Measurements from ENCODE around the gene SMG6.
"Not testable (repeated sequence)": the region's sequence is repeated elsewhere in the genome, so short reads cannot be mapped to it uniquely, and the experiment has no call there.

Gene SMG6

DNA sequence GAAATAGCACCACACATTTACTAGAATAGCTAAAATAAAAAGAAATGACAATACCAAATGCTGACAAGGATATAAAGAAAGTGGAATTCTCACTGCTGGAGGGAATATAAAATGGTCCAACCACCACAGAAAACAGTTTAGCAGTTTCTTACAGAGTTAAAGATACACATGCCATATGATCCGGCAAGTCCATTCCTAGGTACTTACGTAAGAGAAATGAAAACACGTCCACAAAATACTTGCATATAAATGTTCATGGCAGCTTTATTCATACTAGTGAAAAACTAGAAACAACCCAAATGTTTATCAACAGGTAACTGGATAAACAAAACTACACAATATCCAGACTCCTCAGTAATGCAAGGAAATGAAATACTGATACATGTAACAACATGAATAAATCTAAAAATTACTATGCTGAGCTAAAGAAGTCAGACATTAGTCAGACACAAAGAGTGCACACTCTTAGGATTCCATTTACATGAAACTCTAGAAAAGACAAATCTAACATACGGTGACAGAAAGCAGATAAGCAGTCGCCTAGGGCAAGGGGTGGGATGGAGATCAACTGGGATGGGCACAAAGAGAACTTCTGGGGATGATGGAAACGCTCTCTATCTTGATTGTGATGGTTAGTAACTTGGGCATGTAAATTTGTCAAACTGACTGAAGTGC, 76.4 kb downstream of the SMG6 start:
- DNase-seq: no peak

DNA sequence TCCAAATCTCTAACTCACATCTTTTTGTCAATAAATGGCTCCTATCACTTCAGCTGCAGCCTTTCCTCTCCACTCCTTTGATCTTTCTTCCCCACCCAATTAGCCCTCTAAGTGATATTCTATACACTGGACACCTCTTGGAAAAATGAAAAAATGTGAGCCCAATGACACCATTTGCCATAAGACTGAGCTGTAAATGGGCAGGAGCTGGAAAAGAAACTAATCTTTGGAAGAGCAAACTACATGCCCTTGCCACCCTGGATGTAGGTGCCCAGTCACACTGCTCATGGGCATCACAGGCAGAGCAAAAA, 80.0 kb downstream of the SMG6 start:
- no peak for DNase-seq

DNA sequence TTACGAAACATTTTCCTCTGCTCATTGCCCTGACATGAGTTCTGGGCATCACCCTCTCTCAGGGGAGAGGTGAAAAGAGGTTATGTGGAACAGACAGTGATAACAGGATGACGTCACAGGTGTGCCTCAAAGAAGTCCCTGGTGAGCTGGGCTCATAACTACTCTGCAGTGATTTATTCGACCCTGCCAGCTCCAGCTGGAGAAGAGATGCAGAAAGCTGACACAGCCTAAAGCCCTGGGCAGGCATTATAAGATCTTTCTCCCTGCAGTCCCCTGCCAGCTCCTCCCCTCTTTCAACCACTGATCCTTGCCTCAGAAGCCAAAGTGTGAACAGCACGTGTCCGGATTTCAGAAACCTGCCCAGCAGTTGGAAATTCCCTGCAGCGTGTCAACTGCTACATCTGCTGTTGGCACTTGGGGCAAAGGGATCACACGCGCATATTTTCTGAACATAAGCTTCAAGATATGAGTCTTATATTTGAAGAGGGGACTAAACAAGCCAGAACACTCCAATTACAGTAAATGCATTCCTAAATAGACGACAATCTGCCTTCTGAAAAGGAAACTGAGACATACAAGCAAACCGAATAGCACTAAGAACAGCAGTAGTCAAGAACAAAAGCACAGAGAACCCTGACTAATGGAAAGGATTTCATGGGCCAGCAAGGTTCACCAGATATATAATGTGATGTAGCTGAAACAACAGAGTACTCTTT, 80.5 kb downstream of the SMG6 start:
- DNase-seq: no peak

DNA sequence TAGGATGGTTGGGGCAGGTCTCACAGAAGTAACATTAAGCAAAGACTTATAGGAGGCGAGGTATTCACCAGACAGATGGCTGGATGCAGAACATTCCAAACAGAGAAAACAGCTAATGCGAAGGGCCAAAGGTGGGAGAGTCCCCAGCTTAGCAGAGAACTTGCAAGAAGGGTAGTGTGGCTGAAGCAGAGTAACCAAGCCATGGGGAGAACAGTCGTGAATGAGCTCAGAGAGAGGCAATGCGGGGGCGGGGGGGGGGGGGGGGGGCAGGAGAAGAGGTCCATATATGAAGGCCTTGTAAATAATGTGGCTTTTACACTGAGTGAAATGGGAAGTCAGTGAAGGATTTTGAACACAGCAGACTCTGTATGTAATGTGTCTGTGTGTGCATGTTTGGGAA, 81.3 kb downstream of the SMG6 start:
- no peak for DNase-seq

DNA sequence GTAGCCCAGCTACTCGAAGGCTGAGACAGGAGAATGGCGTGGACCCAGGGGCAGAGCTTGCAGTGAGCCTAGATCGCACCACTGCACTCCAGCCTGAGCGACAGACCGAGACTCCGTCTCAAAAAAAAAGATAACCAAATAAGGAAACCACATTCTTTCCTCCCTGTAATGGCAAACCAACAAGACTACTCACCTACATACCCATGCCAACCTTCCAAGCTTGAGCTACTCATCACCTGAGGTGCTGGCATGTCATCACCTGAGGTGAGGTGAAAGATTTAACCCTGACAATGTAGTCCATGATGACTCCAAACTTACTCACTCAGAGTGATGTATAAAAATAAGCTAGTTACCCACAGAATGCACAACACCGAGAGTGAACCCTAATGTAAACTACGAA, 85.2 kb downstream of the SMG6 start:
- DNase-seq: no peak

DNA sequence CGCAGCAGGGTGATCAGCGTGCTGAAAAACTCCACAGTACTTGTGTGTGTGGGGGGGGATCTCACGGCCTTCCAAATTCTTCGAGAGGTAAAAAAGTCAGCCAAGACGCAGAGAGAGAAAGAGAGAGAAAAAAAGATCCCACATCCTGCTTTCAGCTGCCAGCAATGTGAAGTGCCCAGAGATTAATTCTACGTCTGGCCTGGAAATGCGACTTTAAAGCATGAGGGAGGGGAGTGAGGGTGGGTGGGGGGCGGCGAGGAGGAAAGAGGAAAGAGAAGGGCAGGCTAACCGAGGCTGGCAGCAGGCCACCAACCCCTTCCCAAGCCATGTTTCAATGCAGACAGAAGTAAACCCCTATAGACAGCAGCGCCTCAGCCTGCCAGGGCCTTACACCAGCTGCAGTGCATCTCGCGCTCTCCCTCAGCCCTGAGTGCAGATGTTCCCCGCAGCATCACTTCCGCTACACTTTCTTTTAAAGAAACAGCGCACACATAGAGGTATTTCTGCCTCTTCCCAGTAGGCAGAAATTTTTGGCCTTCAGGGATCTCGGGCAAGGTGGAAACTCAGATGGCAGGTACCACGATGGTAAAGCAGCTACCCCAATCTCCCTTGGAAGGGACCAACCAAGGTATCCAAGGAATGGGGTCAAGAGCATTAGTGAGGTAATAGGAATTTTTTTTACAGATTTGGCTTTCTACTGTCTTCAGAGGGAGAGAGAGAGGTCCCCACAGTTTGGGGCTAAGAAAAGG, 87.8 kb downstream of the SMG6 start:
- no peak for DNase-seq

DNA sequence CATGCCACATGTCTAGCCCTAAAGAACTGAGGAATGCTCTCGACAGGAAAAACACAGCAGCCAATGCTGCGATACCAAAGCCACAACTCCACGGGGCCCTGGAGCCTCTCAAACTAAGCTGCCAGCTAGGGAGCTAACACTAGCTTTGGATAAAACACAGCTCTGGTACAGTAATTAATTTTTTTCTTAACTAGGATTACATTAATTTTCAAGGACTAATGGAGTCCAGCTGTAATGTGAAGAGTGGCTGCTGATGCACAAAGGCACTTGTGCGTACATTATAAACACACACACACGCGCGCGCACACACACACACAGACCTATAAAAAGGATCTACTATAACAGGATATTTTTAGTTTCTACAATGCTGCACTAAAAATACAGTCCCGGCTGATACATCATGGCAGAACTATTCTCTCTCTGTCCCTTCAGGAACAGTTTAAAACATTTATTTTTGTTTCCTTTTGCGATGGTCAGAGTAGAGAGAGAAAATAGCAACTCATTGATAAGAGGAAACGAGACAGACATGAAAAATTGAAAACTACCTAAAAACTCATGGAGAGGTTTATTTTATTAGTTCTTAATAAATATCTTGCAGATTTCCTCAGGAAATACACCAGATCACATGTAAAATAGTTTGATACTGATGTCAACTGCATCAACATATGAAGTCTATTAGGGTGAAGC, 88.5 kb downstream of the SMG6 start:
- no peak for DNase-seq

DNA sequence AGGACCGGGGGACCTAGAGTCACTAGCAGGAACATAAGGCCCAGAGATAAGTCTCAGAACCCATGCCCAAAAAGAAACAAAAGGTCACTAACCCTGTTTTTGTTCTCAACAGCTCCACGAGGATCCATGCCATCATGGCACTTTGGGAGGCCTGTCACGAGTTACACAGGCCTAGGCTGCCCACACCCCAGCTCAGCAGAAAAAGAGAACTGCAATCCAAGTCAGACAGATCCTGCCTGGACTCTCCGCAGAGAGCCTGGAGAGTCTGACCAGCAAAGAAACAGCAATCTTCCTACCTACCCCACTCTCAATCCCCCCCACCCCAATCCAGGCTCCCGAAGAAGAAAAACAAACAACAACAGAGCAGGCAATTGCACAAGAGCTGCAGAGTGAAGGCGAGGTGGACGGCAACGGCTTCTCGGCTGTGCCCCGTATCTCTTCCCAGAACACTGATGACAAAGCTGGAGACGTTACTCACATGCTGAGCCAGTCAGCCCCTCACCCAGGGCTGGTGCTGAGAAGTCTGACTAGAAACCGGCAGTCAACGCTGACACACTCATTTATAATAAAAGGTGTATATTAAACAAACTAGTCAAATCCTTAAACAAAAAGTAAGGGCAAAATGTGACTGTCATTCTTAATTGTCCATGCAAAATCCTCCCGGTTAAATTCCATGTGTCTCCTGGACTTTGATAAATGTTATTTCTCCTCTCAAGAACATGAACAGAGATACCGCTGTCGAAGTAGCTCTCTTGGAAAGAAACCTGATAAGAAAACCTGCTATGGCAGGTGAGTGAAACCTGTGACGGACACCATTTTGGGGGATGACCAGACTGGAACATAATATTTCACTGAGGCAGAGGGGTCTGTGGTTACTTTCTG, 89.3 kb downstream of the SMG6 start:
- no peak for DNase-seq

DNA sequence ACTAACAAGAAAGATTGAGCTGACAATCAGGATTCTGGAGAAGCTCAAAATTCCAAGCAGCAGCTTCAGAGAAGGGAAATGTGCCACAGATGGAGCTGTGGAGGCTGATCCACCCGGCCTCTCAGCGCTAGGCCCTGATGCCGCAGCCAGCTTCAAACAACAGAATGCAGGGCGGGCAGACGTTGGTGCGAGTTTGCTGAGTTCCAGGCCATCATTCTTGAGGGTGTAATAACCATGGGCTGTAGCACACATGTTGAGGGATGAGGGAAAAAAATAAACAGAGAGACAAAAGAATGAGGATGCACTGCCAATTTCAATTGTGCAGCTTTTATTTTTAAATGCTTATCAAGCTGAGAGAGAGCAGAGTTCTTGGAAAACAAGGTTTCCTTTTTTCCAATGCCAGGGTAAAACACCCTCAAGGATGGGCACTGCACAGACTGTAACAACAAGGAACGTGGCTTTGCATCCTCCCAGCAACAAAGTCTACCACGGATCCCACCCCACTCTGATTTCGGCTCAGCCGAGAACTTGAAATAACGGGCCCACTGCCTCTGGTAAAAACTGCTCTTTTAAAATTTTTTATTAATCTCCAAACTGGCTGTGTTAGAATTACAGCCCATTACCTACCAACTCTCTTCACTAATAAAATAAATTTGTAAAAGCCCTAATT, 90.2 kb downstream of the SMG6 start:
- DNase-seq: no peak

DNA sequence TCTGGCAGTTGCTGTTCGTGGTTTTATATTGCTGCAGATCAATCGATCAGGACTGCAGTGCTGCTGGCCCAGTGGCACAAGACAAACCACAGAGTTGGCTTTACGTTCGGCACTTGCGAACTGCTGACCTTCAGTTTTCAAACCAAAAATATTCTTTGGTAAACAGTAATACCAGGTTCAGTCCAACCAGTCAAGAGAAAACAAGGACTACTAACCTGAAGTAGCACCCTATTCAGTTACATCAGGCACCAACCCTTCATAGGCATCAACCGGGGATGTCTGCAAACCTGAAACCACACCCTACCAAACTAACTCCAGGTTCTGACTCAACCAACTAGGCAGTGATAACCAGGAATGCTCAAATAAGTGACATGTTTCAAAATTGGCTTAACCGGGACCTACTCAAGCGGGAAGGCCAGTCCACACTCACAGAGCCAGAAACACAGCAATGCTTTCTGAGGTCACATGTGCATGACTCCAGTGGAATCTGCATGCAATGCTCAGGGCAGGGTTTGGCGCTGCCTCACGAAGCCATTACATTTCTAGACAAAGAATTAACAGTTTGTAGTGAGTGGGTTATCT, 91.1 kb downstream of the SMG6 start:
- no peak for DNase-seq

DNA sequence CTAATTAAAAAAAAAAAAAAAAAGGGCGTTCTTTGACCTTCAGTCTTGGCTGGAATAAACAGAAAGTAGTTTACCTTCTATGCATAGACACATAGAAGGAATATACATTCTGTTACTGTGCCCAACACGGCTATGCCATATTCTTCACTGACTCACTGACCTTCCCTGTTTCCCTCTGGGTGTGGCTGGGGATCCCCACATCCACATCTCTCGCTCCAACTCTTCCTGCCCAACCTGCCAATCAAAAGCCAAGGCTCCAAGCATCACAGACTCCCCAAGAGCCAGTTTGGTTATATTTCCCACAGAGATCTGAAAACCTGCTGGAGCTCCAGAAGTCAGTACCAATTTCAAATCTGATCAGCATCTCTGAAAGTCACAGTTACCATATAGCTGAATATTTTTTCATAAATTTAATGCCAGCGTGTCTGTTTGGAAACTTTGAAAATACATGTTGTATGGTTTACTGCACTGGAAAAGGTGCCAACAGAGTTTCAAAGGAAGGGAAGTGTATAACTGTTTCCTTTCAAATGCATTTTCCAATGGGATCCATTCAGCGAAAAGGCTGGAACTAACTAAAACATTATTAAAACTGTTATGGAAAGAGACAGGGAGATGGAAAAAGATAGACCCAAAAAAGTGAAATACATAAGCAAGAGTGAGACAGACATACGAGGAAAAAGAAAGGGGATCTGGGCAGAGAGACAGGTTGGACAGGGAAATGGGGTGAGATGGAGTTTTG, 91.8 kb downstream of the SMG6 start:
- DNase-seq: no peak

DNA sequence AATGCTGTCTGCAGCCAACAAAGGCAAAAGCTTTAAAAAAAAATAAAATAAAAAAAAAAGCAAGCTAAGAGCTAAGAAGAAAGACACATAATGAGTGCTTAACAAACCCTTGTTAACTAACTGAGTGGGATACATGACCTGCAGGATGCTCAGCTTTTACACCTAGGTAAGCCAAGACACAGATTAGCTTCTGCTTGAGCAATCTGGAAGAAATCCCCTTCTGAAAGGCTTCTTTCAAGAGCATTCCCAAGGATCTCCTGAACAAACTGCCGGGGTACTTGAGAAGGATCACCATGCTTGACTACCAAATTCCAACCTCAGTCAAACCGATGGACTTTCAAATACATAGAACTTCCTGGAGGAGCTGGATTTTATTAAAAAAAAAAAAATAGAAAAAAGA, 92.9 kb downstream of the SMG6 start:
- DNase-seq: no peak

DNA sequence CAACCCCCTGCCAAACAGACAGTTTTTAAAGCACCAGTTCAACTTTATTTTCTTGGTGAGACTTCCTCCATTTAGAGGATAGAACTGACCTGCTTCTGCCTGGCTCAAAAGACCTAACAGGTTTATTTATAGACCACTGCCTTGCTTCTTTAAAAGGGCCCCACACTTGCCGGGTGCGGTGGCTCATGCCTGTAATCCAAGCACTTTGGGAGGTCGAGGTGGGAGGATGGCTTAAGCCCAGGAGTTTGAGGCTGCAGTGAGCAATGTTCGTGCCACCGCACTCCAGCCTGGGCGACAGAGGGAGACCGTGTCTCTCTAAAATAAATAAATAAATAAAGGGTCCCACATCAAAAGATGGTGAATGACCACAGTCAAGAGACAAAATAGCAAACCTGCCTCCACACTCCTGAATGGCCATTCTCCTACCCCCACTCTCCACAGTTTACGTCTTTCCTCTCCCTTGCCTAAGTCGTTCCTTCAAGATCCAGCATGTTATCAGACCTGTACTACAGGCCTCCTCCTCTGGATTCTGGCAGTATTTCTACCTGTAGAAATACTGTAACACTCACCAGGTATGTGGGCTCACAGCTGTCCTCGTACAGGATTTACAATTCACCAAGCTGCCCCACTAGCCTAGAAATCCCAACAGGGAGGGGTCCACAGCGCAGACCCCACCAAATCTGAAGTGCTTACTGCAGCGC, 95.6 kb downstream of the SMG6 start:
- DNase-seq: no peak

DNA sequence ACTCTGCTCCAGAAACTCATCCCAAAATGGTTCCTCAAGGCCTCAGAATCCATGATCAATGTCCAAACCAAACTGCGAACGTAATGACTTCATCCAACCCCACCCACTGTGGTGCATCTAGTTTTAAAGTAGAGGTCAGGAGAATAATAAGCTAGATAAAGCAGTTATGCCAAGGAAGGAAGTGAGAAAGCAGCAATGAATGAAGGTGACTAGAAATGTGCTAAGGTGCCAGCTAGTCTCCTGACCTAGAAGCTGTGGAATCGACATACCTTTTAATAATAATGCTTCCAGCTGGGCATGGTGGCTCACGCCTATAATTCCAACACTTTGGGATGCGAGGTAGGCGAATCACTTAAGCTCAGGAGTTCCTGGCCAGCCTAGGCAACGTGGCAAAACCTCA, 99.2 kb downstream of the SMG6 start:
- no peak for DNase-seq

DNA sequence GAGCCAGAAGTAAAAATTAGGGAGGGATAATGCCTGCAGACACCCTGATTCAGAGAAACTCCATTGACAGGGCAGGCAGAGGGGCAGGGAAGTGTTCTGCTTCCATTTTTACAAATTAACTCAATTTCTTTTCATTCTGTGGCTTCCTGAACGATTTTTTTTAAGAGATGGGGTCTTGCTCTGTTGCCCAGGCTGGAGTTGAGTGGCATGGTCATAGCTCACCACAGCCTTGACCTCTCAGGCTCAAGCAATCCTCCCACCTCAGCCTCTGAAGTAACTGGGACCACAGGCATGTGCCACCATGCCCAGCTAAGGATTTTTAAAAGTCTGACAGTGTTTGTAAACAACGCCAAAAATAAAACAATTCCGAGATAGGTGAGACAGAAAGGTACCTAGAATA, 99.8 kb downstream of the SMG6 start:
- no peak for DNase-seq

DNA sequence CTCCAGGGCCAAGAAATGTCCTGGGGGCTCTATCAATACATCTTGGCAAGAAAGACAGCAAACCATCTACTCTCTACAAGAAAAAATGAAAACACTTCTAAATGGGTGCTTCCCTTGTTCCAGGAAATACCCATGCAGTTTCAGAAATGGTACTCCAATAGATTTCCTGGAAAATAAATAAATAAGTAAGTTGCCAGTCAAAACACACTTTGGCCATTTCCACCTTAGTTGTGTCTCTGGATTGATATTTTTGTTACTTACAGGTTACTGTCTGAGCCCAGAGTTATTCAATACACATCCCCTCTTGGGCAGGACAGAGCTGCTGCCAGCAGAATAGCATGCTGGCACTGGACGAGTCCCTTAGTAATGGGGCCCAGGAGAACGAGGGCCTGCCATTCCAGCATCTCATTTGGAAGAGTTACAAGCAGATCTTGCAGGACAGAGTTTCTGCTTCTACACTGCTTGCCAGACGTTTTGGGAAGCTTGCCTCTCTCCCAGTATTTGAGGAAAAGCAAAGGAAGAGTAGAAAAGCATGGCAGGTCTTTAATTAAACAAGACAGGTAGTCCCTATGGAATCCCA, 100.5 kb downstream of the SMG6 start:
- no peak for DNase-seq

DNA sequence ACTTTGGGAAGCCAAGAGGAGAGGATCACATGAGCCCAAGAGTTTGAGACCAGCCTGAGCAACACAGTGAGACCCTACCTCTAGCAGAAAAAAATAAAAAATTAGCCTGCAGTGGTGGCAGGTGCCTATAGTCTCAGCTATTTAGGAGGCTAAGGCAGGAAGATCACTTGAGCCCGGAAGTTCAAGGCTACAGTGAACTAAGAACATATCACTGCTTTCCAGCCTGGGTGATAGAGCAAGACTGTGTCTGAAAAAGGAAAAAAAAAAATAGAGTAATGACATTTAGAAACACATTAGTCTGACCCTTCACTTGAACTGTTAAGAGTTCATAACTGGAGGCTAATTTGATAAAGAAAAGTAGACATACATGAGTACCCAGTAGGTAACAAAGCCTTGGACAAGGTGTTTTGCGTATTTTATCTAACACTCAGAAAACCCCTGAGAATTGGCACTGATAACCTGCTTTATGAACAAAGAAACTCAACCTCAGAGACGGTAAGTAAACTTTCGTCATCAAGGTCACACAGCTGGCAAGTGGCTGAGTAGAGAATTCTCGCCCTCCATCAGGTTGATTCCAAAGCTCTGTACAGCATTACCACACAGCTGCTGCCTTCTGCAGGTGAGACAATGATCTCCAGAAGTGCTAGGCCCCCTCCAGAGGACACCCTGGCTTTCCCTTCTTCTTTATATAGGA, 101.1 kb downstream of the SMG6 start:
- DNase-seq: no peak

DNA sequence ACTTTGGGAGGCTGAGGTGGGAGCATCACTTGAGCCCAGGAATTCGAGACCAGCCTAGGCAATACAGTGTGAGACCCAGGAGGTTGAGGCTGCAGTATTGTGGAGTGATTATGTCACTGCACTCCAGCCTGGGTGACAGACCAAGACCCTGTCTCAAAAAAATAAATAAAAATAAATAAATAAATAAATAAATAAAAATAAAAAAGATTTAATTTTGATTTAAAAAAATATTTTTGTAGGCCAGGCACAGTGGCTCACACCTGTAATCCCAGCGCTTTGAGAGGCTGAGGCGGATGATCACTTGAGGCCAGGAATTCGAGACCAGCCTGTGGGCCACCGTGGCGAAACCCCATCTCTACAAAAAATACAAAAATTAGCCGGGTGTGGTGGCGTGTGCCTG, 104.2 kb downstream of the SMG6 start:
- DNase-seq: not testable (repeated sequence)

DNA sequence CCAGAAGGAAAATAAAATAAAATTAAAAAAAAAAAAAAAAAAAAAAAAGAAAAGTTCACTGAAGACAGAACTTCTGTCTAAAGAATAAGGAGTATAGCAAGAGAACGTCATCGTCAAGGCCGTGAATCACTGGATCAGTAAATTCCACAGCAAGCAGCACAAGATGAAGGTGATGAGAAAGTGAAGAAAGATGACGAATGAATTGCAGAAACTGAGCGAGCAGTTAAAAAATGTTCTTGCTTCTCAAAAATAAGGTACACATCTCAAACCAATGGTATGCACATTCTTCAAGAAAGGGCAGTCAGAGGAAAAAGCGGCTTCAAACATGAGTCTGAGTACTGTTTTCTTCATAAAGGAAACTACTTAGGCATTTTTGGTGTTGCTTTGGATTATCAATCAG, 104.7 kb downstream of the SMG6 start:
- DNase-seq: no peak

Measured in NCI-H1436 (cell line).